Smooth muscle cell (in vitro differentiated cells): Measurements from ENCODE around the gene ZNF490. TPM values are rescaled to one million over a fixed set of nuclear protein-coding genes. Genes with fewer than 3 reads are reported as not detected.

Experiments used
- DNase-seq: peaks from one replicate; lab custom pipeline; 2025; ENCODE audit not compliant: unreplicated experiment; lab: John Stamatoyannopoulos, UW
- H2AFZ ChIP-seq: fragments of 200-600 bp; sonication (generic); 2 replicates; pipeline ENCODE4 v1.6.0; 2016; ENCODE audit warnings: antibody characterized with exemption, low read depth, mild to moderate bottlenecking
- H3F3A ChIP-seq: fragments of 200-600 bp; sonication (generic); 2 replicates; pipeline ENCODE4 v1.6.0; 2017; ENCODE audit warnings: antibody characterized with exemption, low read depth
- H3K27ac ChIP-seq: fragments of 200-600 bp; sonication (generic); 2 replicates; pipeline ENCODE4 v1.5.1; 2016; ENCODE audit warnings: low read depth, mild to moderate bottlenecking
- H3K27me3 ChIP-seq: fragments of 200-600 bp; sonication (generic); 2 replicates; pipeline ENCODE4 v1.6.1; 2016; ENCODE audit warnings: low read depth, mild to moderate bottlenecking
- H3K36me3 ChIP-seq: fragments of 200-600 bp; sonication (generic); 2 replicates; pipeline ENCODE4 v1.5.1; 2016; ENCODE audit warnings: low read depth
- H3K4me1 ChIP-seq: fragments of 200-600 bp; sonication (generic); 2 replicates; pipeline ENCODE4 v1.5.1; 2016; ENCODE audit warnings: low read depth
- H3K4me2 ChIP-seq: fragments of 200-600 bp; sonication (generic); 2 replicates; pipeline ENCODE4 v1.6.0; 2016; ENCODE audit warnings: mild to moderate bottlenecking
- H3K4me3 ChIP-seq: fragments of 200-600 bp; sonication (generic); 2 replicates; pipeline ENCODE4 v1.5.1; 2016; ENCODE audit warnings: mild to moderate bottlenecking
- H3K79me2 ChIP-seq: fragments of 200-600 bp; sonication (generic); 2 replicates; pipeline ENCODE4 v1.6.0; 2016; ENCODE audit warnings: low read depth, mild to moderate bottlenecking
- H3K9ac ChIP-seq: fragments of 200-600 bp; sonication (generic); 2 replicates; pipeline ENCODE4 v1.6.0; 2016; ENCODE audit warnings: low read depth
- H3K9me3 ChIP-seq: fragments of 200-600 bp; sonication (generic); replicated peaks from 2 replicates; pipeline ENCODE4 v1.5.1; 2016; ENCODE audit warnings: low read depth
- H4K20me1 ChIP-seq: fragments of 200-600 bp; sonication (generic); 2 replicates; pipeline ENCODE4 v1.6.0; 2016; ENCODE audit warnings: low read depth
- CTCF ChIP-seq: fragments of 200-600 bp; sonication (generic); IDR thresholded peaks from 2 replicates; pipeline ENCODE4 v1.5.1; 2017; ENCODE audit warnings: borderline replicate concordance, mild to moderate bottlenecking, antibody characterized with exemption; ENCODE audit not compliant: insufficient read depth, poor library complexity, severe bottlenecking
- WGBS: methylation state at CpG from one replicate; pipeline ENCODE4 v1.1.7; 2016; ENCODE audit warnings: low lambda C conversion rate; 5-methylcytosine and 5-hydroxymethylcytosine counted together
- polyA plus RNA-seq: library from polyadenylated mRNA; unstranded; fragments of >200 nt; fragmentation: Nextera tagmentation; extraction: Ambion mirVana; gene quantifications from 2 replicates; pipeline ENCODE4 v1.2.1, GENCODE V29; 2016
- total RNA-seq: library from RNA; depleted of rRNA; stranded (reverse); fragments of >200 nt; gene quantifications from 2 replicates; pipeline ENCODE4 v1.2.3, GENCODE V29; 2014

The ZNF490 gene
- total and polyA plus RNA-seq, 2 experiments from 2014 or later = 1.1 to 7.1 TPM

- Histone ChIP-seq H3K27ac (no peak overlapping the region), H2AFZ (no peak overlapping the region), H3K9me3 (no peaks in the 10 kb centered on the region), H3F3A (no peaks in the 10 kb centered on the region), H3K36me3 (no peaks in the 10 kb centered on the region), H3K4me1 (no peaks in the 10 kb centered on the region), H3K4me3 (no peak overlapping the region), H3K79me2 (peaks cover 93% of the 10 kb centered on the region), H3K27me3 (no peaks in the 10 kb centered on the region), H3K4me2 (no peak overlapping the region), H4K20me1 (peaks cover 77% of the 10 kb centered on the region), H3K9ac (no peak overlapping the region)
- no peak for TF ChIP-seq CTCF
- no peak for DNase-seq
- WGBS = 86% methylated on average over 4 of the region's 4 CpGs
Measured at GRCh38 chr19:12617646-12618045, 7.0 kb upstream of the ZNF490 start.

GRCh38 chr19:12611361-12611699 lies 717 bp upstream of the ZNF490 start:
- peaks cover 67% of the 10 kb centered on the region for H3K79me2 ChIP-seq
- DNase-seq = peak; percentile 45
- TF ChIP-seq CTCF = no peak

GRCh38 chr19:12607631-12608030 lies 3.0 kb downstream of the ZNF490 start:
- Histone ChIP-seq H3F3A (no peaks in the 10 kb centered on the region), H3K9me3 (no peaks in the 10 kb centered on the region), H3K27ac (no peak overlapping the region), H3K4me3 (no peak overlapping the region), H3K4me1 (peaks cover 11% of the 10 kb centered on the region), H3K36me3 (no peaks in the 10 kb centered on the region), H4K20me1 (no peaks in the 10 kb centered on the region), H2AFZ (no peak overlapping the region), H3K4me2 (no peak overlapping the region), H3K27me3 (no peaks in the 10 kb centered on the region), H3K79me2 (peaks cover 30% of the 10 kb centered on the region), H3K9ac (no peak overlapping the region)
- WGBS = 99% methylated on average over 3 of the region's 3 CpGs
- no peak for TF ChIP-seq CTCF
- DNase-seq = no peak

More at GRCh38 chr19:12611361-12611699, 717 bp upstream of the ZNF490 start:
- no peaks in the 10 kb centered on the region for H3K27me3 ChIP-seq
- H3F3A ChIP-seq = no peaks in the 10 kb centered on the region
- no peaks in the 10 kb centered on the region for H3K36me3 ChIP-seq
- H2AFZ ChIP-seq = peak overlapping the region; percentile 60
- peaks cover 29% of the 10 kb centered on the region for H4K20me1 ChIP-seq
- H3K4me2 ChIP-seq = peak overlapping the region; percentile 98
- H3K9ac ChIP-seq = peak overlapping the region; percentile 97
- peaks cover 11% of the 10 kb centered on the region for H3K4me1 ChIP-seq
- peak overlapping the region; percentile 96 for H3K27ac ChIP-seq
- H3K4me3 ChIP-seq = peak overlapping the region; percentile 92
- WGBS = under 1% methylated on average over 10 of the region's 10 CpGs
- no peaks in the 10 kb centered on the region for H3K9me3 ChIP-seq

- DNase-seq = no peak
- peaks cover 8% of the 10 kb centered on the region for H3K4me1 ChIP-seq
- H3K4me2 ChIP-seq = no peak overlapping the region
- H3K36me3 ChIP-seq = no peaks in the 10 kb centered on the region
- no peaks in the 10 kb centered on the region for H3K27me3 ChIP-seq
- no peaks in the 10 kb centered on the region for H3F3A ChIP-seq
- no peak overlapping the region for H3K4me3 ChIP-seq
- no peak overlapping the region for H3K27ac ChIP-seq
- no peaks in the 10 kb centered on the region for H3K9me3 ChIP-seq
- peaks cover 22% of the 10 kb centered on the region for H3K79me2 ChIP-seq
- WGBS = 100% methylated on average over 1 of the region's 1 CpG
- no peak overlapping the region for H2AFZ ChIP-seq
- H3K9ac ChIP-seq = no peak overlapping the region
- no peaks in the 10 kb centered on the region for H4K20me1 ChIP-seq
- no peak for TF ChIP-seq CTCF
Measured at GRCh38 chr19:12606796-12607195, 3.8 kb downstream of the ZNF490 start.
